ENCODE results near the gene TOP1. TPM values are rescaled to one million over a fixed set of nuclear protein-coding genes. Genes with fewer than 3 reads are reported as not detected.
"Not testable (repeated sequence)": the region's sequence is repeated elsewhere in the genome, so short reads cannot be mapped to it uniquely, and the experiment has no call there.

The TOP1 gene
- total RNA-seq, 1 experiment from 2014 or later: 144 TPM

DNA sequence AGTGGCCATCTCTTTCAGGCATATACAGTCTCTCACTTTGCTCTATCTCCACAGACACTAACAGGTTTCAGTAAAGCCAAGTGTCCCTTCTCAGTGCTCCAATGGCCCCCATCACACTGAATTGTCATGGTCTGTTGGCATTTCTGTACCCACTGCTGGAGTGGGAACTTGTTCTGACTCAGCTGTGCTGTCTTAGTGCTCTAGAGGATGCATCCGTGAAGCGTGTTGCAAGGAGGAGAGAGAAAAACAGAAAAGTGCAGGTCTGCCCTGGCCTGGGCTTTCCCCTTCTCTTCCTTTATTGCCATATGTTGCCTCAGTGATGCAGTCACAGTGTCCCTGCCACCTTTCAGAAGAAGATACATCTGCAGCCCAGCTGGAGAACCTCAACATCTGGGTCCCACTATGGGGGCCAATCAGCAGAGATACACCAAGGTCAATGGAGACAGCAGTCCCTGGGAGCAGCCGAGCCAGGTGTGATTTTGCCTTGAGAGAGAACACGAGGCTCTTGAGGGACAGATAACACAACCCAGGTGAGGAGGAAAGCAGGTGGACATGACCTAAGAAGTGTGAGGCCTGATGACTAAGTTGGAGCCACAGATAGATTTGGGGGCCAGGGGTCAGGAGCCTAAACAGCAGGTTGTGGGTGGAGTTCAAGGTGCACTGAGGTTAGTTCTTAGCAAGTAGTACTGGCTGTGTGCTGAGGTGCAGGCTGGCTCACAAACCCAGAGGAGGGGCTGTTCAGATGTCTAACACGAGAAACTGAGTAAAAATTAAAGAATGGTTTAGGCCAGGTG lies 103.2 kb downstream of the TOP1 start:
- CTCF ChIA-PET: interaction anchor here (0.7 to 1.2 kb wide), 2 partner anchors 41 to 139 kb away, joined by 3 to 12 read pairs; no protein-coding TSS in a partner anchor
- TF ChIP-seq, protein P1, sequence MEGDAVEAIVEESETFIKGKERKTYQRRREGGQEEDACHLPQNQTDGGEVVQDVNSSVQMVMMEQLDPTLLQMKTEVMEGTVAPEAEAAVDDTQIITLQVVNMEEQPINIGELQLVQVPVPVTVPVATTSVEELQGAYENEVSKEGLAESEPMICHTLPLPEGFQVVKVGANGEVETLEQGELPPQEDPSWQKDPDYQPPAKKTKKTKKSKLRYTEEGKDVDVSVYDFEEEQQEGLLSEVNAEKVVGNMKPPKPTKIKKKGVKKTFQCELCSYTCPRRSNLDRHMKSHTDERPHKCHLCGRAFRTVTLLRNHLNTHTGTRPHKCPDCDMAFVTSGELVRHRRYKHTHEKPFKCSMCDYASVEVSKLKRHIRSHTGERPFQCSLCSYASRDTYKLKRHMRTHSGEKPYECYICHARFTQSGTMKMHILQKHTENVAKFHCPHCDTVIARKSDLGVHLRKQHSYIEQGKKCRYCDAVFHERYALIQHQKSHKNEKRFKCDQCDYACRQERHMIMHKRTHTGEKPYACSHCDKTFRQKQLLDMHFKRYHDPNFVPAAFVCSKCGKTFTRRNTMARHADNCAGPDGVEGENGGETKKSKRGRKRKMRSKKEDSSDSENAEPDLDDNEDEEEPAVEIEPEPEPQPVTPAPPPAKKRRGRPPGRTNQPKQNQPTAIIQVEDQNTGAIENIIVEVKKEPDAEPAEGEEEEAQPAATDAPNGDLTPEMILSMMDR (IDR thresholded peaks at IDR 0.05; ENCODE audit: insufficient read depth in 1 of 2, low read depth in 1 of 2, low read length in 1 of 2, severe bottlenecking in 1 of 2, unreplicated experiment in 1 of 2): no peak
- no TSS peak for BruUV-seq (replicated peaks)

DNA sequence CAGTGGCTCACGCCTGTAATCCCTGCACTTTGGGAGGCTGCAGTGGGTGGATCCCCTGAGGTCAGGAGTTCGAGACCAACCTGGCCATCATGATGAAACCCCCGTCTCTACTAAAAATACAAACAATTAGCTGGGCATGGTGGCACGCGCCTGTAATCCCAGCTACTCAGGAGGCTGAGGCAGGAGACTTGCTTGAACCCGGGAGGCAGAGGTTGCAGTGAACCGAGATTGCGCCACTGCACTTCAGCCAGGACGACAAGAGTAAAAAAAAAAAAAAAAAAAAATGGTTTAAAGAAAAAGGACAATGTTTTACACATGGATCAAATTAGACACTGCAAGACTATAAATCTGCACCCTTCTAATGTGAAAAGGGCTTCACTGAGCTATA lies 103.8 kb downstream of the TOP1 start:
- peak overlapping the region; percentile 40 for H3K27ac Mint-ChIP-seq (ENCODE audit: unreplicated experiment)
- CTCF ChIA-PET: interaction anchor here (0.7 to 1.2 kb wide), 2 partner anchors 40 to 139 kb away, joined by 3 to 12 read pairs; no protein-coding TSS in a partner anchor
- H3K27me3 ChIP-seq (replicated peaks; ENCODE audit: control insufficient read depth, insufficient read depth, low read length); H3K36me3 ChIP-seq (ENCODE audit: control insufficient read depth, insufficient read depth, low read length); H3K4me3 Mint-ChIP-seq (ENCODE audit: unreplicated experiment); H3K9me3 ChIP-seq; H3K4me3 ChIP-seq (ENCODE audit: low read depth, low read length); POLR2A ChIA-PET; BruUV-seq (replicated peaks); H3K27me3 Mint-ChIP-seq (ENCODE audit: insufficient read depth, unreplicated experiment); H3K9me3 Mint-ChIP-seq (ENCODE audit: unreplicated experiment); DNase-seq; H3K4me1 ChIP-seq: not testable (repeated sequence)
- peaks cover 58% of the 10 kb centered on the region for H3K36me3 Mint-ChIP-seq (ENCODE audit: insufficient read depth, unreplicated experiment)
- peaks cover 21% of the 10 kb centered on the region for H3K4me1 Mint-ChIP-seq (ENCODE audit: low read depth, unreplicated experiment)
- intact Hi-C loops (cut with micrococcal nuclease; ENCODE audit: unreplicated experiment): loop anchor here (10.0 kb wide), 1 partner anchor 58 kb away; no protein-coding TSS in a partner anchor

More for the DNA sequence above, 103.2 kb downstream of the TOP1 start:
- Histone ChIP-seq H3K9me3 (no peaks in the 10 kb centered on the region), H3K36me3 (ENCODE audit: control insufficient read depth, insufficient read depth, low read length) (0 out of 2 replicates have a peak, but pooled peaks cover 2% of the 10 kb centered on the region), H3K4me3 (ENCODE audit: low read depth, low read length) (no peak overlapping the region), H3K4me1 (peaks cover 7% of the 10 kb centered on the region), H3K27me3 (replicated peaks; ENCODE audit: control insufficient read depth, insufficient read depth, low read length) (no peaks in the 10 kb centered on the region)
- peak in 1 of 2 experiments; percentile 37 for DNase-seq
- H3K4me1 Mint-ChIP-seq (ENCODE audit: low read depth, unreplicated experiment): peaks cover 21% of the 10 kb centered on the region
- intact Hi-C loops (cut with micrococcal nuclease; ENCODE audit: unreplicated experiment): loop anchor here (10.0 kb wide), 1 partner anchor 57 kb away; no protein-coding TSS in a partner anchor
- peak overlapping the region; percentile 40 for H3K27ac Mint-ChIP-seq (ENCODE audit: unreplicated experiment)
- peaks cover 64% of the 10 kb centered on the region for H3K36me3 Mint-ChIP-seq (ENCODE audit: insufficient read depth, unreplicated experiment)
- H3K27me3 Mint-ChIP-seq (ENCODE audit: insufficient read depth, unreplicated experiment): no peaks in the 10 kb centered on the region
- POLR2A ChIA-PET: no interaction called here
- no peaks in the 10 kb centered on the region for H3K9me3 Mint-ChIP-seq (ENCODE audit: unreplicated experiment)
- no peak overlapping the region for H3K4me3 Mint-ChIP-seq (ENCODE audit: unreplicated experiment)

DNA sequence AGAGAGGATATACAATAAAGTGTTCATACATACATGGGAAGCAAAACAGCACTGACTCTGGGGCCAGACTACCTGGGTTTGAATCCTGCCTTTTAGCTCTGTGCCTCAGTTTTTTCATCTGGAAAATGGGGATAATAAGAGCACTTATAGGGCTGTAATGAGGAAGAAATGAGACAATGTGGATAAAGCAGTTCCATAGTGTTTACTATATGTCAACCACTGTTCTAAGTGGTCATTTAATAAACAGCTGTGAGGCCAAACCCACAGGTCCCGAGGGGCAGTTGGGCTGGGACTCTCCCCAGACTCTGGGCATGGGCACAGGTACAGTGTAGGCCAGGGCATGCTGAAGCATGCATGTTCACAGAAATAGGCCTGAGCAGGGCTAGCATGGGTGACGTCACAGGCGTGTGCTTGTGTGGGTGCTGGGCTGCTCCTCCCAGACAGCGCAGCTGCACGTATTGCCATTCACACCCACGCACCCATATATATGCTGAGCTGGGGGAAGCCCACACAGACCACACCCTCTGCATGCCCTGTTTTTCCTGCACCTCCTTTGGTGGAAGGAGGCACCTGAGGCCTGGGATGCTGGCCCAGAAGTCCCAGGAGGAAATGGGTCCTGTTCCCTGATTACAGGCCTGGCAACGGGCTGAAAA lies 105.2 kb downstream of the TOP1 start:
- peaks cover 63% of the 10 kb centered on the region for H3K36me3 Mint-ChIP-seq (ENCODE audit: insufficient read depth, unreplicated experiment)
- POLR2A ChIA-PET: interaction anchor here (0.7 kb wide), 1 partner anchor 207 kb away, joined by 3 read pairs; the partner anchor contains the start of gene LPIN3

More for the DNA sequence above, 105.2 kb downstream of the TOP1 start:
- TF ChIP-seq, protein P1 (IDR thresholded peaks at IDR 0.05; ENCODE audit: insufficient read depth in 1 of 2, low read depth in 1 of 2, low read length in 1 of 2, severe bottlenecking in 1 of 2, unreplicated experiment in 1 of 2): no peak
- H3K36me3 ChIP-seq (ENCODE audit: control insufficient read depth, insufficient read depth, low read length): no peaks in the 10 kb centered on the region
- CTCF ChIA-PET: interaction anchor here (0.6 to 4.0 kb wide), 9 partner anchors 12 to 206 kb away, joined by 3 to 83 read pairs (median 12); partner anchors contain the start of genes LPIN3 and ZHX3
- no peaks in the 10 kb centered on the region for H3K27me3 ChIP-seq (replicated peaks; ENCODE audit: control insufficient read depth, insufficient read depth, low read length)
- Mint-ChIP-seq H3K4me3 (ENCODE audit: unreplicated experiment) (no peak overlapping the region), H3K4me1 (ENCODE audit: low read depth, unreplicated experiment) (peaks cover 21% of the 10 kb centered on the region), H3K9me3 (ENCODE audit: unreplicated experiment) (no peaks in the 10 kb centered on the region), H3K27ac (ENCODE audit: unreplicated experiment) (no peak overlapping the region), H3K27me3 (ENCODE audit: insufficient read depth, unreplicated experiment) (no peaks in the 10 kb centered on the region)
- no TSS peak for BruUV-seq (replicated peaks)
- H3K9me3 ChIP-seq: no peaks in the 10 kb centered on the region
- H3K4me3 ChIP-seq (ENCODE audit: low read depth, low read length): no peak overlapping the region
- intact Hi-C loops (cut with micrococcal nuclease; ENCODE audit: unreplicated experiment): loop anchor here (10.0 kb wide), 1 partner anchor 59 kb away; no protein-coding TSS in a partner anchor
- peaks cover 12% of the 10 kb centered on the region for H3K4me1 ChIP-seq
- peak in 1 of 2 experiments; percentile 41 for DNase-seq
